Thymus (tissue), 11 donors: ENCODE data around the gene WDFY3. TPM values are rescaled to one million over a fixed set of nuclear protein-coding genes. Genes with fewer than 3 reads are reported as not detected.

ENCODE experiments used
- DNase-seq, 9 donors: peaks; one replicate each; pipeline ENCODE4 v3.0.0-alpha.2; 2013; ENCODE audit warnings: low spot score in 9 of 9, low read depth in 6 of 9, missing footprints in 1 of 9
- H3K27ac ChIP-seq, 2 donors: one replicate each; pipeline ENCODE4 v1.5.1; 2013; ENCODE audit warnings: control low read depth in 1 of 2, low read depth in 1 of 2, low read length in 1 of 2, mild to moderate bottlenecking in 1 of 2, moderate library complexity in 1 of 2
- H3K27me3 ChIP-seq, 2 donors: one replicate each; pipeline ENCODE4 v1.5.1; 2013; ENCODE audit warnings: low read length in 1 of 2; ENCODE audit not compliant: control insufficient read depth in 2 of 2, insufficient read depth in 1 of 2
- H3K36me3 ChIP-seq, 2 donors: one replicate each; pipeline ENCODE4 v1.5.1; 2013; ENCODE audit warnings: low read length in 1 of 2, mild to moderate bottlenecking in 1 of 2, moderate library complexity in 1 of 2; ENCODE audit not compliant: control insufficient read depth in 2 of 2, insufficient read depth in 2 of 2
- H3K4me1 ChIP-seq, 2 donors: one replicate each; pipeline ENCODE4 v1.5.1; 2013; ENCODE audit warnings: low read length in 2 of 2; ENCODE audit not compliant: control insufficient read depth in 2 of 2, insufficient read depth in 2 of 2
- H3K4me3 ChIP-seq, 2 donors: one replicate each; pipeline ENCODE4 v1.5.1; 2013; ENCODE audit warnings: low read length in 2 of 2, control low read depth in 1 of 2, mild to moderate bottlenecking in 1 of 2
- H3K9me3 ChIP-seq, 2 donors: one replicate each; pipeline ENCODE4 v1.5.1; 2013; ENCODE audit warnings: low read length in 1 of 2, mild to moderate bottlenecking in 1 of 2; ENCODE audit not compliant: control insufficient read depth in 2 of 2, insufficient read depth in 1 of 2
- WGBS: extraction: QIAGEN DNeasy Blood & Tissue Kit; methylation state at CpG from one replicate; pipeline ENCODE4 v1.1.7; 2013; 5-methylcytosine and 5-hydroxymethylcytosine counted together
- polyA plus RNA-seq: library from polyadenylated mRNA; stranded (reverse); fragments of 200-250 nt; gene quantifications from one replicate; pipeline ENCODE4 v1.2.3, GENCODE V29; 2013
- total RNA-seq: library from RNA; stranded (reverse); fragments of 120-200 nt; gene quantifications from one replicate; pipeline ENCODE4 v1.2.4, GENCODE V29; 2013
- donor health status: healthy.

Gene WDFY3
- total and polyA plus RNA-seq, 2 donors = 4.8 to 8.3 TPM

DNA sequence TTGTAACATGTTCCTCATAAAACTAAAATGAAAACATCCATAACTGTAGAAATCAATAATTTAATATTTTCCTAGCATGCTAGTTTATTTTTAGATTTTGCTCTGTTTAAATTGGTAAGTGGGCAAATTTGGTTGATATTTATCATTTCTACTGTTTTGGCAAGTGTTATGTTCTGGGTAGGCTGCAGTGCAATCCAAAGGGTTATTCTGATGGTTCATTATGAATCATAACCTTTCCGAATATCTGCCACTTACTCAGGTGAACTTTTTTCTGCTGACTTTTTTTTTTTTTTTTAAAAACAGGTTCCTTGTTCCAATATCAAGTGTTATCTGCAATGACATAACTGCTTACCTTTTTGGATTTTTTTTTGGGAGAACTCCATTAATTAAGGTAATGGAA is 331.5 kb downstream of the WDFY3 start:
- WGBS = 94% methylated on average over 1 of the region's 1 CpG

DNA sequence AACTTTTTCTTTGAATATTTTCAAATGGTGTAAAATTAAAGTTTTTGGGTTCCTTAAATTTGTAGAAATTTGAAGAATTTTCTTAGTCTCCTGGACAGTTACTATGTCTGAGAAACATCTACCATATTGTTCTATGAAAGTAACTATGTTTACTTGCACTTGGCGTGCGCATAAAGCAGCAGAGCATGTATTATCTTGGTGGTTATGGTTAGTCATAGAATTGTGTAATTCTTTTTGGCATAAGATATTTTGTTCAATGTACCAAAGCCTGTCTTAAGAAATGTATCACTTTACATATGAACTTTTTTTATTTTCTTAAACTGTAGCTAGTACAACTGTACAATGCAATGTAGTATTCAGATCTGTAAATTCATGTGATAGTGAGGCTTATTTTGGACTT is 334.4 kb downstream of the WDFY3 start:
- no peaks in the 10 kb centered on the region for H3K36me3 ChIP-seq
- 93% methylated on average over 2 of the region's 2 CpGs for WGBS

More for the DNA sequence above, 331.5 kb downstream of the WDFY3 start:
- Histone ChIP-seq H3K9me3 (no peaks in the 10 kb centered on the region), H3K4me3 (no peak overlapping the region), H3K27me3 (no peaks in the 10 kb centered on the region), H3K27ac (no peak overlapping the region), H3K4me1 (no peaks in the 10 kb centered on the region), H3K36me3 (no peaks in the 10 kb centered on the region)
- no peak for DNase-seq

DNA sequence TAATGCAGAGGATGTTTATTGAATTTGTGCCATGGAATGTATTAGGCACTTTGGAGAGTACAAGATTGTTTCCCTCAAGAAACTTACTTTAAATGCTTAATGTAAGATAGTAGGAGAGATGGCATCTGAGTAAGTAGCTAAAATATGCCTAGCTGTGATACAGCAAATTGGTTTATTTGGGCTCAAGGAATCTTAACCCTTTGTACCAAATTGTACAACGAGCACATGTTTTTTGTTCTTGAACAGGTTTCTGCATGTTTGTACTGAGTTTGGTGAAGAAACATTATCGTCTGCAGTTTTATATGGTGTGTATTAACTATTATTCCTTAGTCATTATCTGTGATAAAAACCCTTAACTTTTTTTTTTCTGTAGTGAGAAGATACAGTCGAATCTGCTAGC is 334.9 kb downstream of the WDFY3 start:
- no peaks in the 10 kb centered on the region for H3K27me3 ChIP-seq
- H3K4me3 ChIP-seq = no peak overlapping the region
- H3K9me3 ChIP-seq = no peaks in the 10 kb centered on the region
- H3K4me1 ChIP-seq = no peaks in the 10 kb centered on the region
- no peak overlapping the region for H3K27ac ChIP-seq
- 89% methylated on average over 3 of the region's 3 CpGs for WGBS
- no peaks in the 10 kb centered on the region for H3K36me3 ChIP-seq
- no peak for DNase-seq

More for the DNA sequence above, 334.4 kb downstream of the WDFY3 start:
- no peak overlapping the region for H3K27ac ChIP-seq
- no peaks in the 10 kb centered on the region for H3K4me1 ChIP-seq
- DNase-seq = no peak
- H3K4me3 ChIP-seq = no peak overlapping the region
- no peaks in the 10 kb centered on the region for H3K27me3 ChIP-seq
- H3K9me3 ChIP-seq = no peaks in the 10 kb centered on the region

DNA sequence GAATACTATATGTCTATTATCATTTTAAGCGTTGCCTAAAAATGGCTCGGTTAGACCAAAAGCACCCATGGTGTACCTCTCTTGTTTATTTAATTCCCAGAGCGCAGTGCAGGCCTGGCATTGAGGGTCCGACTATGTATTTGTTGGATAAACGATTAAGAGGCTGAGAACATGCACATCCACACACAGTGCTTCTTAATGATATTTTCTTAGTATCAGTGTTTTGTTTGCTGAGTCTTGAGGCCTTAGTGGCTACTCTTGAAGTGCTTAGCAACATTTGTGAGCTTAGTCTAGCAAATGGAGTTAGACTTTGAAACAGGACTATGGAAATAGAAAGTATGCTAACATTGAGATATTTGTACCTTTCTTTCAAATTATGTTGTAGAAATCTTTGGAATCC is 339.8 kb downstream of the WDFY3 start:
- Histone ChIP-seq H3K4me3 (no peak overlapping the region), H3K4me1 (no peaks in the 10 kb centered on the region), H3K36me3 (no peaks in the 10 kb centered on the region), H3K27me3 (no peaks in the 10 kb centered on the region), H3K9me3 (peaks cover 0 to 1% of the 10 kb centered on the region in 2 donors), H3K27ac (no peak overlapping the region)
- DNase-seq = no peak
- 96% methylated on average over 5 of the region's 5 CpGs for WGBS

DNA sequence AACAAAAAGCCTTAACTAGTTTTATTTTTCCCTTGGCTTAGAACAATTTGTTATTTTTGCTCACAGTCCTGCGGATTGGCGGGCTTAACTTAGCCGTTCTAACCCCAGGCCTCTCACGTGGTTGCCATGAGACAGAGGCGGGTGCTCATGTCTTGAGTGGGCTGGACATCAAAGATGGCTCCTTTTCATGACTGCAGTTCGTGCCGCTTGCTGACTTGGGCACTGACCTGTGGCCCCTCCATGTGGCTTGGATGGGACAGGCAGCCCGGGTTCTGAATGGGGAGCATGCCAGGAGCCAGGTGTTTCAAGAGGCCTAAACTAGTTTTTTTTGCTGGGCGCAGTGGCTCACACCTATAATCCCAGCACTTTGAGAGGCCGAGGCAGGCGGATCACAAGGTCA is 342.8 kb downstream of the WDFY3 start:
- 96% methylated on average over 11 of the region's 11 CpGs for WGBS
- Histone ChIP-seq H3K27me3 (no peaks in the 10 kb centered on the region), H3K27ac (no peak overlapping the region), H3K4me1 (no peaks in the 10 kb centered on the region), H3K9me3 (peaks cover 0 to 1% of the 10 kb centered on the region in 2 donors), H3K4me3 (no peak overlapping the region), H3K36me3 (no peaks in the 10 kb centered on the region)
- DNase-seq = no peak

DNA sequence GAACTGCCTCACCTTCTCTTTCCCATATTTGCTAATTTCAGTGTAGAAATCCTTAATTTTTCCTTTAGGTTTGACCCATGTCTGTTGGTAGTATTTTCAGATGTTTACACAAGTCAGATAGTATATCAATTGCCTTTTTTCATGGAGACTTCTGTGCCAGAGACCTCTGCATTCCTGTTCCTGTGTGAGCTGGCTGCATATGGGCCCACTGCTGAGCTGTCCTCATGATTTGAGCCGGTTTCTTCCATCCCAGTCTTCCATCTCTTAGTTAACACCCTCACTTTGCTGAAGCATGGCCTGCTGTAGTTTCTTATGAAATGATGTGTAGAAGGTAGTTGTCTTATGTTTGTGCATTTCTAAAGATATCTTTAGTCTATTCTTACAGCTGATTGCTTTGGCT is 343.5 kb downstream of the WDFY3 start:
- H3K4me3 ChIP-seq = no peak overlapping the region
- H3K27me3 ChIP-seq = no peaks in the 10 kb centered on the region
- 94% methylated on average over 1 of the region's 1 CpG for WGBS
- H3K27ac ChIP-seq = no peak overlapping the region
- peaks cover 0 to 1% of the 10 kb centered on the region in 2 donors for H3K9me3 ChIP-seq
- no peaks in the 10 kb centered on the region for H3K4me1 ChIP-seq
- H3K36me3 ChIP-seq = no peaks in the 10 kb centered on the region
- DNase-seq = no peak
